ENCODE measurements around the gene SPPL2B. TPM values are rescaled to one million over a fixed set of nuclear protein-coding genes. Genes with fewer than 3 reads are reported as not detected.

Gene SPPL2B
- total RNA-seq, 1 donor from 2014 or later, result 20.7 TPM

GRCh38 chr19:2358548-2359173 is 30.2 kb downstream of the SPPL2B start:
- no peak overlapping the region for H3K27ac ChIP-seq
- peaks cover 42% of the 10 kb centered on the region for H3K27me3 ChIP-seq
- no peak overlapping the region for H2AFZ ChIP-seq (replicated peaks)
- no peak for TF ChIP-seq EZH2 (IDR thresholded peaks at IDR 0.05)
- no peak for TF ChIP-seq CTCF (IDR thresholded peaks at IDR 0.05)
- no peak for TF ChIP-seq EZH2phosphoT487 (IDR thresholded peaks at IDR 0.05)
- H3K36me3 Mint-ChIP-seq, result no peaks in the 10 kb centered on the region
- H3K79me2 ChIP-seq (ENCODE audit: low read depth), result no peaks in the 10 kb centered on the region
- no peaks in the 10 kb centered on the region for H3K36me3 ChIP-seq
- H3K9me3 ChIP-seq (ENCODE audit: low read depth), result no peaks in the 10 kb centered on the region
- peaks cover 4% of the 10 kb centered on the region for H3K4me1 ChIP-seq
- peaks cover 16% of the 10 kb centered on the region for H3K27me3 Mint-ChIP-seq (ENCODE audit: insufficient read depth, low read depth)
- H3K9me3 Mint-ChIP-seq, result no peaks in the 10 kb centered on the region
- no peaks in the 10 kb centered on the region for H4K20me1 ChIP-seq (ENCODE audit: low read depth)
- H3K4me3 ChIP-seq, result no peak overlapping the region
- no peak overlapping the region for H3K4me2 ChIP-seq
- peaks cover 17% of the 10 kb centered on the region for H3F3A ChIP-seq (ENCODE audit: low read depth)
- H3K27ac Mint-ChIP-seq, result no peak overlapping the region
- DNase-seq (ENCODE audit: low spot score), result no peak
- H3K4me1 Mint-ChIP-seq, result peaks cover 4% of the 10 kb centered on the region
- H3K9ac ChIP-seq, result no peak overlapping the region
- H3K4me3 Mint-ChIP-seq, result no peak overlapping the region

GRCh38 chr19:2359992-2360685 is 31.7 kb downstream of the SPPL2B start, which contains the start of gene TMPRSS9:
Gene TMPRSS9 (plus strand): TSS chr19:2360265. CDS start chr19:2389786, 29,521 bp downstream.
- H3K4me3 ChIP-seq, result peak within 1 kb of the TSS; percentile 3
- H3F3A ChIP-seq (ENCODE audit: low read depth), result peaks cover 17% of the 10 kb centered on the region
- TF ChIP-seq CTCF (IDR thresholded peaks at IDR 0.05) (no peak), EZH2 (IDR thresholded peaks at IDR 0.05) (peak; percentile 22)
- Mint-ChIP-seq H3K27ac (peak within 1 kb of the TSS; percentile 55), H3K9me3 (no peaks in the 10 kb centered on the region), H3K4me3 (peak within 1 kb of the TSS; percentile 67), H3K36me3 (no peaks in the 10 kb centered on the region), H3K27me3 (ENCODE audit: insufficient read depth, low read depth) (peaks cover 16% of the 10 kb centered on the region), H3K4me1 (peaks cover 6% of the 10 kb centered on the region)
- H3K79me2 ChIP-seq (ENCODE audit: low read depth), result no peaks in the 10 kb centered on the region
- H3K27ac ChIP-seq, result no peak within 1 kb of the TSS
- no peak within 1 kb of the TSS for H3K9ac ChIP-seq
- H2AFZ ChIP-seq (replicated peaks), result peak within 1 kb of the TSS; percentile 54
- peak; percentile 32 for DNase-seq (ENCODE audit: low spot score)
- peaks cover 4% of the 10 kb centered on the region for H3K4me1 ChIP-seq
- peak within 1 kb of the TSS; percentile 63 for H3K4me2 ChIP-seq
- H4K20me1 ChIP-seq (ENCODE audit: low read depth), result no peaks in the 10 kb centered on the region
- peaks cover 42% of the 10 kb centered on the region for H3K27me3 ChIP-seq
- no peaks in the 10 kb centered on the region for H3K36me3 ChIP-seq
- no peaks in the 10 kb centered on the region for H3K9me3 ChIP-seq (ENCODE audit: low read depth)

GRCh38 chr19:2360833-2361232 is 32.3 kb downstream of the SPPL2B start:
- TF ChIP-seq EZH2phosphoT487 (IDR thresholded peaks at IDR 0.05), result no peak
- TF ChIP-seq CTCF (IDR thresholded peaks at IDR 0.05), result no peak
- no peak for TF ChIP-seq EZH2 (IDR thresholded peaks at IDR 0.05)
- peaks cover 15% of the 10 kb centered on the region for H3K27me3 Mint-ChIP-seq (ENCODE audit: insufficient read depth, low read depth)
- DNase-seq (ENCODE audit: low spot score), result no peak
- no peak overlapping the region for H2AFZ ChIP-seq (replicated peaks)
- peaks cover 13% of the 10 kb centered on the region for H3F3A ChIP-seq (ENCODE audit: low read depth)
- H4K20me1 ChIP-seq (ENCODE audit: low read depth), result no peaks in the 10 kb centered on the region
- H3K4me1 Mint-ChIP-seq, result peaks cover 7% of the 10 kb centered on the region
- no peak overlapping the region for H3K27ac ChIP-seq
- H3K4me3 Mint-ChIP-seq, result peak overlapping the region; percentile 67
- no peaks in the 10 kb centered on the region for H3K36me3 ChIP-seq
- no peaks in the 10 kb centered on the region for H3K9me3 Mint-ChIP-seq
- no peak overlapping the region for H3K4me3 ChIP-seq
- H3K4me1 ChIP-seq, result peaks cover 4% of the 10 kb centered on the region
- H3K9me3 ChIP-seq (ENCODE audit: low read depth), result no peaks in the 10 kb centered on the region
- H3K9ac ChIP-seq, result no peak overlapping the region
- H3K27me3 ChIP-seq, result peaks cover 42% of the 10 kb centered on the region
- peak overlapping the region; percentile 55 for H3K27ac Mint-ChIP-seq
- H3K4me2 ChIP-seq, result no peak overlapping the region
- H3K79me2 ChIP-seq (ENCODE audit: low read depth), result no peaks in the 10 kb centered on the region
- no peaks in the 10 kb centered on the region for H3K36me3 Mint-ChIP-seq
